ENCODE data around the gene POU6F1.

The POU6F1 gene

GRCh38 chr12:51209259-51209658 is 8.6 kb downstream of the POU6F1 start:
- TF ChIP-seq CTCF (IDR thresholded peaks at IDR 0.05; ENCODE audit: low read length, missing control alignments), result no peak

GRCh38 chr12:51208016-51208660 is 9.7 kb downstream of the POU6F1 start:
- no peak overlapping the region for H3K4me3 ChIP-seq (replicated peaks; ENCODE audit: low read depth, low read length)
- DNase-seq (ENCODE audit: low read depth), result no peak
- no peak for TF ChIP-seq CTCF (IDR thresholded peaks at IDR 0.05; ENCODE audit: low read length, missing control alignments)

More at GRCh38 chr12:51209259-51209658, 8.6 kb downstream of the POU6F1 start:
- no peak overlapping the region for H3K4me3 ChIP-seq (replicated peaks; ENCODE audit: low read depth, low read length)
- no peak for DNase-seq (ENCODE audit: low read depth)

- no peak for DNase-seq (ENCODE audit: low read depth)
- H3K4me3 ChIP-seq (replicated peaks; ENCODE audit: low read depth, low read length), result no peak overlapping the region
- TF ChIP-seq CTCF (IDR thresholded peaks at IDR 0.05; ENCODE audit: low read length, missing control alignments), result no peak
Measured at GRCh38 chr12:51205350-51205749, 12.5 kb downstream of the POU6F1 start.

GRCh38 chr12:51202718-51203117 is 15.1 kb downstream of the POU6F1 start:
- no peak for DNase-seq (ENCODE audit: low read depth)

GRCh38 chr12:51200806-51201205 is 17.1 kb downstream of the POU6F1 start:
- no peak overlapping the region for H3K4me3 ChIP-seq (replicated peaks; ENCODE audit: low read depth, low read length)
- DNase-seq (ENCODE audit: low read depth), result no peak
- TF ChIP-seq CTCF (IDR thresholded peaks at IDR 0.05; ENCODE audit: low read length, missing control alignments), result no peak

More at GRCh38 chr12:51202718-51203117, 15.1 kb downstream of the POU6F1 start:
- no peak for TF ChIP-seq CTCF (IDR thresholded peaks at IDR 0.05; ENCODE audit: low read length, missing control alignments)
- H3K4me3 ChIP-seq (replicated peaks; ENCODE audit: low read depth, low read length), result no peak overlapping the region

GRCh38 chr12:51200156-51200555 is 17.7 kb downstream of the POU6F1 start:
- H3K4me3 ChIP-seq (replicated peaks; ENCODE audit: low read depth, low read length), result no peak overlapping the region
- DNase-seq (ENCODE audit: low read depth), result no peak
- no peak for TF ChIP-seq CTCF (IDR thresholded peaks at IDR 0.05; ENCODE audit: low read length, missing control alignments)

- no peak for DNase-seq (ENCODE audit: low read depth)
- TF ChIP-seq CTCF (IDR thresholded peaks at IDR 0.05; ENCODE audit: low read length, missing control alignments), result no peak
- no peak overlapping the region for H3K4me3 ChIP-seq (replicated peaks; ENCODE audit: low read depth, low read length)
Measured at GRCh38 chr12:51199366-51199945, 18.4 kb downstream of the POU6F1 start.

Measured in fibroblast of pulmonary artery (primary cell).